Epidermal melanocyte (primary cell): ENCODE measurements around the gene DLG1.

Experiments used
- DNase-seq: peaks from one replicate; pipeline ENCODE4 v3.0.0; 2011; ENCODE audit warnings: low spot score; ENCODE audit not compliant: insufficient read length

The DLG1 gene

DNA sequence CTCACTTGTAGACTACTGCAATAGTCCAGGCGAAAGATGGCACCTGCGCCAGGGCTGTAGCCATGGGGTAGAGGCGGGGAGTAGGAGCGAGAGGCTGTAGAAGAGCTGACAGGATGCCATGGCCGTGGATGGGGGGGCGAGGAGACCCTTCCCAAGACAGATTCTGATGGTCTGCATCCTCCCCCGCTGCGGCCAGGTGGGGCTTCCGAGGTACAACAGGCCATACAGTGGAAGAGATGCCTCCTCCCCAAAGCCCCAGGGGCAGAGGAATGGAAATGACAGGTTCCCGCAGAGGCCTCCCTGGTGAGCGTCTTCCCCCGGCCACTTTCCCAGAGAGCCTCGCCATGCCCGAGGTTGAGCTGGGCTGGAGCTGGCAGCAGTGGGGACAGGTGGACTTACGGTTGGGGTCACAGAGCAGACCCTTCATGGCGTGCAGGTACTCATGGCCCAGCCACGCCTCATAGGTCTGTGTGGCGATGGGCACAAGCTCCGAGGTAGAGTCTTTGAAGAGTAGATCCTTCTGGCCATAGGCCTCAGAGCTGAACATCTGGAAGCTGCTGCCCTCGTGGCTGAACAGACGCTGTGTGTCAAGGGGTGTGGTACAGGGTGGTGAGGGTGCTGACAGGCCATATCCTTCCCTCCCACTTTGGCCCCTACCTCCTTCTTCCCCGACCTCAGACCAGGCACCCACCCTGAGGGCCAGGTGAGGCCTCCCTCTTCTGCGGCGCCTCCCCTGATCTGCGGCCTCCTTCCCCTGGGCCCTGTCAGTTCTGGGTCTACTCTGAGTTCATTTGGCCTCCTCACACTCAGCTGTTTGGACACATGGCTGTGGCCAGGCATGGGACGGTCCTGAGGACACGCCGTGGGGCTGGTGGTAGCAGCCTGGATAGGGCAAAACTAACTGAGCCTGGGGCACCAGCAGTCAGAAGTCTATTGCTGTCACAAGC lies 282.3 kb downstream of the DLG1 start:
- no peak for DNase-seq

DNA sequence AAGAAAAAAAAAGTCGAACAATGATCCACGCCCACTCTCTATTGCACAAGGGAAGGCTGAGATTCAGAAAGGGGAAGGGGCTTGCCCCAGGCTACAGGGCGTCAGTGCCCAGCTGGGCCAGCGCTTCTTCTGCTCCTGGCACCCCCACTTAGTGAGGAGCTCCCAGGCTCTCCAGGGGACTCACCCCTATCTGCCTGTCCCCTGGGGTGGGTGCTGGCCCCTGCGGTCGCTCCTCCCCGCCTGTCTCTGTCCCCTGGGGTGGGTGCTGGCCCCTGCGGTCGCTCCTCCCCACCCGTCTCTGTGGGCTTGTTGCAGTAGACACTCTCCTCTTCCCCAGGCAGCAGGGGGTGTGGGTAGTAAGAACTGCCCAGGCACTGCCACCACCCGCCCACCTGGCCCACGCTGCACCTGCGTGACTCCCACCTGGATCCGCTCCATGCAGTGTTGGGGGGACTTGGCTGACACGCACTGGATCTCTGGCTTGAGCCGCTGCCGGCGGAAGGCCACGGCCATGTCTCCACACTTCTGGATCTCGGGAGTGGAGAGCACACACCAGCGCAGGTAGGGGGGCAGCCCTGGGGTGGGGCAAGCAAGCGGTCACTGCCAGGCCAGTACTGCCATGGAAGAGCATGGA lies 283.4 kb downstream of the DLG1 start:
- DNase-seq, result no peak

DNA sequence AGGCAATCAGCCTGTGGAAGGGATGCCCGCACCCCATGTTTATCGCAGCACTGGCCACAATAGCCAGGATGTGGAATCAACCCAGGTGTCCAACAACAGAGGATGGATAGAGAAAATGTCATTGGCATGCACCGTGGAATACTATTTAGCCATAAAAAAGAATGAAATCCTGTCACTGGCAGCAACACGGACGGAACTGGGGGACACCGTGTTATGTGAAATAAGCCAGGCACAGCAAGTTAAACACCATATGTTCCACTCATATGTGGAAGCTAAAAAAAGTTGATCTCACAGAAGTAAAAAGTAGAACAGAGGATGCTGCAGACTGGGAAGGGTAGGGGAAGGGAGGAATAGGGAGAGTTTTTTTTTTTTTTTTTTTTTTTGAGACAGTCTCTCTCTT lies 284.4 kb downstream of the DLG1 start:
- DNase-seq, result no peak

DNA sequence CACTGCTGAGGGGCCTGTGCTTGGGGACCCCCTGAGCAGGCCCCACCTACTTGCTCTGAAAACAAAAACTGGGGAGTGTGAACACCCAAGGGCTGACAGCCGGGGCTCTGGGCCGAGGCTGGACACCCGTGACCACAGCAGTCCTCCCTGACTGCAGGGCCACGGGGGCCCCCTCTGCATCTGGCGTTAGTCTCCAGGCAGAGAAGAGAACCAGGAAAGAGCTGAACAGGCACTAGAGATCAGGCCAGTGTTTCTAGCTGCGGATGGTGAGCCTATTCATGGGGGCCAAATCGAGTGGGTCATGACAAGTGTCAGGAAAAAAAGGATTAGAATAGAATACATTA lies 285.9 kb downstream of the DLG1 start:
- DNase-seq, result no peak

DNA sequence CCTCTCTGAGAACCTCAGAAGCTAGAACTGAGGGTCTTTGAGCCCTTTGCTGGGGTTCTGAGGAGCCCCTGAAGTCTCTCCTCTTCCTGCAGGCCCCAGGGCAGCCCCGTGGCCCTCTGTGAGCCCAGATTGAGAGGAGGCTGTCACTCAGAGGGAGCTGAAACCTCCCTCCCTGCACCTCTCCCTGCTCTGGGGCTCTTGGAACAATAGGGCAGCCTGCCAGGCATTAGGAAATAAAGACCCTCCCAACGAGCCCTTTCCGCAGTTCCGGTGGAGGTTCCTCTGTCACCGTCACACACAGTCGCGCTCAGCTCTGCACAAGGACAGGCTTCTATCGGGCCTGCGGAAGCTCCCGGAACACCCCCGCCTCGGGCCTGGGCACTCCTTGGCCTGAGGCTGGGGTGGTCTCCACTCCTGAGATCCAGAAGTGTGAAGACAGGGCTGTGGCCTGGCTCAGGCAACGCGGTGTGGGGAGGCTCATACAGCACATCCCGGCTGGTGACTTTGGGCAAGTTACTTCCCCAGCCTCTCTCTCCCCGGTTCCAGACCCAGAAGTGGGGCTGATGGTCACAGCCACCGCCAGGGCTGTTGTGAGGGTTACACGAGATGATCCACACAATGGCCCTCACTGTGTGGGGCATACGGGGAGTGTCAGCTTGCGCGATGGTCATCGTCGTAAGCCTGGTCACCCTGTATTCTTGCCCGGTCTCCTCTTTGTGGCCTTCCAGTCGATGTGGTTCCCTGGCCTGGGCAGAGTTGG lies 286.5 kb downstream of the DLG1 start:
- DNase-seq, result no peak

DNA sequence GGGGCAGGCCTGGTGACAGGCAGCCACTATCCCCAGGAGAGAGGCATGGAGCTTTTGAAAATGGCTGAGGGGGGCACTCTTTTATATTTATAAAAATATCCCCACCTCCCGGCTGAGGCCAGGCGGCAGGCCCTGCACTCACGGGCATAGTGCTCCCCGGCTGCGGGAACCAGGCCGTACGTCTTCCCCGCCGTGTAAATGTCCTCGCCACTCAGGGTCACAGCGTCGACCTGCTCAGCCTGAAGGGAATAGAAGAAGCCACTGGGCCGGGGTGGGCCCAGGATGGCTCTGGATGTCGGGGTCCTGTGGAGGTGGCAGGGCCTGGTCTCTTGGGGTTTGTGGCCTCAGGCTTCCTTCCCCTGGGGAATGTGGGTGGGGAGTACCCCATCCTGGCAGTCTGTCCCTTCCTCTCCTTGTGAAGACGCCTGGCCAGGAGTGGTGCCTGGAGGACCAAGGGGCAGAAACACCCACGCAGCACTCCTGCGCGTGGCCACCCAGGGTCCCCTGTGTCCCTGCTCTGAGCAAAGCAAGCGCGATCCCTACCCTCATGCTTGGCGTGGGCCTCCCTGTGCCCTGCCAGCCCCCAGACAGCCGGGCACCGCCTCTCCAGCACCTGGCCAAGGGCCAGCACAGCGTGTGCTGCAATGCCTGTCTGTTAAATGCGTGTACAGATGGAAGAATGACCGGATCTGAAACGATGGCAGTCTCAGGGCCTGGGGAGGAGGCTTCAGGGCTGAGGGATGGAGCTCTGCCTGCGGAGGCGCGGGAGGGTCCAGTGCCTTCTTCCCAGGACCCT lies 287.7 kb downstream of the DLG1 start:
- no peak for DNase-seq

DNA sequence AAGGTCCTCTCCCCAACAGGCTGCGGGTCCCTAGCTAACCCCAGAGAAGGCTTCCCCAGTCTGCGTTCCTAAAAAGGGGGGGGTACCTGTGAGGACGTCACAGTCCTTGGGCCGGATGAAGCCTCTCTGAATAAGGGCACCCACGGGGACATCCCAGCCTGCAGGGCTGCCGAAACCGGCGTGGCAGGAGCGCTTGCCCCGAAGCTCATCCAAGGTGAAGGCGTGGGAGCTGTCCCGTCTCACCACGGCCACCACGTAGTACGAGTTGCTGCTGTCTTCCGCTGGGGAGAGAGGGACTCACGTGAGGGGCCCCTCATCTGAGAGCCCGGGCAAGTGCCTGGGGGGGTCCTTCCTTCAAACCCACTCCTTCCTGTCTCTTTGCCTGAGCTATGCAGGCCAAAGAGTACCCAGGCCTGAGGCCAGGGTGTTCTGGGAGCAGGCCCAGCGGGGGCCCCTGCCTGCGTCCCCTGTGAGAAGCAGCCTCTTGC lies 288.8 kb downstream of the DLG1 start:
- no peak for DNase-seq

DNA sequence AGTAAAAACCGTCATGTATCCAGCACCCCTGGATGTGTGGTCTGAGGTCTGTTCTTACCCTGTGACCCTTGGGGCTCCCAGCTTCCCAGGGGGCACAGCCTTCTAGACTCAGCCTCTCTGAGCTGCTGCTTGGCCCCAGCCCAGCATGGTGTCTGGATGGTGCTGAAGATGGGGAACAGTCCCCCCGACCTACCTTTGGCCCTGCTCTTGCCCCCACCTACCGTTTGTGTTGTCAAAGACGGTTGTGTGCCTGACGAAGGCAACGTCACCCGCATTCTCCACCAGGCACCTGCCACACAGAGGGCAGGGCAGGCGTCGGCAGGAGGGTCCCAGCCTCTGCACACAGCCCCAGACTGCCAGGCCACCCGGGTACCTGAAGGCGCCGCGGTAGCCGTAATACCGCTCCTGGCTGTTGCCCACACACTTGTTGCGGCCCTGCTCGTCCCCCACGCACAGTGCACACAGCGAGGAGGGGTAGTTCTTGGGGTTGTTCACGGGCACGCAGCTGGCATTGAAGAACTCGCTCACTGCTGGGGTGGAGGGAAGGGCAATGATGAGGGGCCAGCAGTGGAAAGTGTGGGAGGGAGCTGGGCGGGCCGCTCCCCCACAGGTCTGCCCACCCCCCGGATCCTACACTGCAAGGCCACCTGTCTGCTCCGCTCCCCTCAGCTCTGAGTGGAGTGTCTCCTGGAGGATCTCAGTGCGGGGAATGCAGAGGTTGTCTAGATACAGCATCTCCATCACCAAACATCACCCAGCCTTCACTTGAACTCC lies 289.8 kb downstream of the DLG1 start:
- no peak for DNase-seq

DNA sequence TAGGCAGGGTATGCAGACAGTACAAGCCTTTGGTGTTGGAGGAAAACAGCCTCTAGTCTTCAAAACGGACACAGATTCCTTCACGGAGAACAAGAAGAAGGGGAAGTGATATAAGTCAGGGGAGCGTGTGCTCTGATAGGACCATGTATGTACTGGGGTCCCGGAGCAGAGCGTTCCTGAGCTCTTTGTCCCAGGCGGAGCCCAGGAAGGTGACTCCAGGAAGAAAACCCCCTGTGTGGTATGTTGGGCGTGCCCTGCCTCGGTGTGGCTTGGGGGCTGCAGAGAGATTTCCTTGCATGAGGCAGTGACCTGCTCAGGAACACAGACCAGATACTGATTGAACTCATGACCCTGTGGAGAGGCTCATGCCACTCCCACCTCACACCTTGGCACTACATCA lies 290.5 kb downstream of the DLG1 start:
- DNase-seq, result no peak

DNA sequence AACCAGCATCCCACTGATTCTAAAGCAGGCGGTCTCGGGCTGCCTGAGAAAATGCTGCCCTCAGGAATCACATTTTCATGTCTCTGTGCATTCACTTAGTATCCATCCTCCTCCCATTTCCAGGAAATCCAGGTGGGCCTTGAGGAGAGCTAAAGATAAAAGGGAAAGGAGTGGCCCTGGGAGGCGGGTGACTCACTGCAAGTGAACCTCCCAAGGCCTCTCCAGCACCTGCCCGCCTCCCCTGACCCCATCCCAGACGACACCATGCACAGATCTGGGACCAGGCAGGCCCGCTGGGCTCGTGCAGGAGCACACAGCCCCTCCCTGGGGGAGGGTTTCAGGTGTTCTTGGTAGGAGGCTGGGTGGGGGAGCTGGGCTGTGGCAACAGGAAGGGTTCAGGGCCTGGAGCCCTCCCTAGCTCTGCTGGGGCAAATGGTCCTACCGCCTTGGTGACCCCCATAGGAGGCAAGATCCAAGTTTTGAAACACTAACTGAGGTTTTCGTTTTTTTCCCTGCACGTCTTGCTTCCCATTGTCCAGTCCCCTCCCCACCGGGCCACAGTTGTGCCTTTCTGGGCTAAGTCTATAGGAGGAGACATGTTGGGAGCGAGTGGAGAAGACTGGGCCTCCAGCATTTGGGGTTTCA lies 291.0 kb downstream of the DLG1 start:
- DNase-seq, result no peak

DNA sequence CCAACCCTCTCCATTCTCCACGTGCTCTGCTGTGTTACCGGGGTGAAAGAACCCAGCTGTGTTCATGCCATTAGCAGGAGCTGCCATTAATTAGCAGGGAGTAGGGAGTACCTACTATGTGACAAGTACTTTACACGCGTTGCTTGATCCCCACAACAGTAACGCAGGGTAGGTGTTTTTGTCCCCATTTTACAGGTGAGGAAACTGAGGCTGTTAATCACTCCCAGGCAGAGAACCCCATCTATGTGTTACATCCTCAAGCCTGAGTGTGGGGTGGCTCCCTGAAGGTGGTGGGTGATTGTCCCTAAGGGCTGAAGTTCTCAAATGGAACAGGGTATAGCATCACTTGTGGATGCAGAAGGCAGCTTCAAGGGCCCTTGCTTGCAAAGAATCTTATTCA lies 291.6 kb downstream of the DLG1 start:
- DNase-seq, result no peak

DNA sequence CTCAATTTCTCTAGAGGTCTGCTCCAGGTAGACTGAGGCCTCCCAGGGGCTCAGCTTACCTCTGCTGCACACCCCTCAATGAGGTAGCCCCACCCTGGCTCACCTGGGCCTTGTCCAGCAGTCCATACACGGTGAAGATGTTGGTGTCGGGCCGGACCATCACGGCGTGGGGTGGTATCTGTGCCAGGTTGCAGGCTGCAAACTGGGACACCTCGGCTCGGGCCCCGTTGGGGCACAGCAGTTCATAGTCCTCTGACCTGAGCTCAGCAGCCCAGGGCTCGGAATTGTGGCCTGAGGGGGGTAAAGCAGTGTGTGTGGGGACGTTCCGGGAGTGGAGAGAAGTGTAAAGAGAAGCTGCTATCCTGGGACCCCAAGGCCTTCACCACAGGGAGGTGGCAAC lies 292.0 kb downstream of the DLG1 start:
- DNase-seq, result no peak

DNA sequence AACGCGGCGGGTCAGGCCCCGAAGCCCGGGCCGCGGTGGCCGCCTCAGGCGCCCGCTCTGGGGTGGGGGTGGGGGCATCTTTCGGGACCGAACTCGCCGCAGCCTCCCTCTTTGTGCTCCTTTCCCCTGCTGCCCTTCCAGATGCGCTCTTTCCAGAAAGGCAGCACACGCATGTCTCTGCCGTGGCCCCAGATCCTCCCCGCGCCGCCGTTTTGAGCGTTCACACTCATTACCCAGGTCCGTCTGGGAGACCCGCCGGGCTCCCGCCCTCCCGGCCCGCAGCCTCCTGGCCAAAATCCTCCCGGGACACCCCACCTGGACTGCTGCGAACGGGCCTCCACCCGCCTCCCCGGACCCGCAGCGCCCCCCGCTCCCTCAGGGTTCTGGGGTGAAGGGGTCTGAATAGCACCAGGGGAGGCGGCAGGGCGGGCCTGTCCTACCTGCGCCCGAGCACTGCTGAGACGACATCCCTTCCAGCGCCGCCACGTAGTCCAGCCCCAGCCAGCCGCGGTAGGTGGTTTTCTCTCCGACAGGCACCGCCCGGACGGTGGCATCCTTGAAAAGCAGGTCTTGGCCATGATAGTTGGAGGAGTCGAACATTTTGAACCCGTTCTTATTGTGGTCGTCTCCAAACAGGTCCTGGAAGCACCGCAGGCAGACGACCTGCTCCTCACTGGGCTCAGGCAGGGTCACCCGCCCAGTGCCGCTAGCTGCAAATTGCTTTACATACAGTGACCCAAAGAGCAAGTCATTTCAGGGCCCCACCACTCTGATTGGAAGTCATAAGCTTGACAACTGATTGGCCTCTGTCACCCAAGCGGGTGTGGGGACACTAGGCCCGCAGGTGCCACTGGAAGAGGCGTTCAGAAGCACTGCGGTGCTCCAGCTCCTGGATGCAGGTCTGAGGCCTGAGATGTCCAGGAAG lies 294.7 kb downstream of the DLG1 start:
- no peak for DNase-seq

DNA sequence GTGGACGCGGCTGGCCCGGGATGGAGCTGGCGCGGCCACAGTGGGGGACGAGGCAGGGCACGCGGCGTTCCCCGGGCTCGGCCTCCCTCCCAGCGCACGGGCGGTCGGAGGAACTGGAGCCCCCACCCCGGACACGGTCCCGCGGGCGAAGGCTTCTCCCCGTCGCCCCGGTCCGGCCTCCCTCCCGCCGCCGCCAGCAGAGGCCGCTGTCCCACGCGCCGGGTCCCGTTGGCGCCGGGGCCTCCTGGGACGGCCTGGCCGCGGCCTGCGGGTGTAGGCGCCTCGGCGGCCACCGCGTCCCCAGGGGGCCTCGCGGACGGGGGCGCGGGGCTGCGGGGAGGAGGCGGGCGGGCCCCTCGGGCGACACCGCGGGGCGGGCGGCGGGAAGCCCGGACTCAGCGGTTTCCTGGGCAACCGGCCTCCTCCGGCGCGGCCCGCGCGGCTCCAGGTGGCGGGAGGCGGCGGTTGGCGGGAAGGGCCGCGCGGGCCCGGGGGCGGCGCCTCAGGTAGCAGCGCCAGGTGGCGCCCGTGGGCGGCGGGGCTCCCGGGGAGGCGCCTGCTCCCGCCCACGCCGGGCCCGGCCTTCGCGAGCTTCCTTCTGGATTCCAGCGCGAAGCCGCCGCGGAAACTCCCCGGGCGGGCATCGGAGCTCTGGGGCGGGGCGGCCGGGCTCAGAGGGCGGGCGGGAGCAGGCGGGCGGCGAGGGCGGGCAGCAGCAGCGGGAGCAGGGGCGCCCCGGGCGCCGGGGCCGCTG lies 295.5 kb downstream of the DLG1 start:
- peak; percentile 89 for DNase-seq

DNA sequence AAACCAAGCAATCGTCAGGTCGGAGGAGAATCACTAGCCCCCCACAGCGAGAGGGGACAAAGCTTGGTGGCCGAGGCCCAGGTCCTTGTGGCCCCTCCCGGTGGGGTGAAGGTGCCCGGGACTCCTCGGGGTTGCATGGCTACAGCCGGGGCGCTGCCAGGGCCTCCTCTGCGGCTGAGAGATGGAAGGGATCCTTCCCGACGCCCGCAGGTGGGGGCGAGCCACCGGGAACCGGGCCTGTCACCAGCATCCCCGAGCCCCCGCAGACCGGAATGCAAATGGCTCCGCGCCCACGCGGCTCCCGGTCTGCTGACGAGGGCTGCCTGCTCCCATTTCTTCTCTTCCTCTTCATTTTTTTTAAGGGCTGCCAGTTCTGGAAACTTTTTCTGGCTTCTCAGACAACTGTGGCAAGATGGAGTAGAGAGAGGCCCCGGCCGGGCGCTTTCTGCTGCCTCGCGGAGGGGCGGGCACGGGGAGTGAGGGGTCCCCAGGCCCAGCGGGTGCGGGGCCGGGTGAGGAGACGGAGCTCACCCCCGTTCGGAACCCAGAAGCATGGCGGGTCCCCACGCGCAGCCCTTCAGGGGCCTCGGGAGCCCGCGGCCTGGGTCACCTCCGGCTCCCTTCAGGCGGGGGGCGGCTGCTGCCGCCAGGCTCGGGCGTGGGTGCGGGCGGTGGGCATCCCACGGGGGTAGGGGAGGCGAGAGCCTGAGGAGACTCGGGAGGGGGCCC lies 296.3 kb downstream of the DLG1 start:
- no peak for DNase-seq

DNA sequence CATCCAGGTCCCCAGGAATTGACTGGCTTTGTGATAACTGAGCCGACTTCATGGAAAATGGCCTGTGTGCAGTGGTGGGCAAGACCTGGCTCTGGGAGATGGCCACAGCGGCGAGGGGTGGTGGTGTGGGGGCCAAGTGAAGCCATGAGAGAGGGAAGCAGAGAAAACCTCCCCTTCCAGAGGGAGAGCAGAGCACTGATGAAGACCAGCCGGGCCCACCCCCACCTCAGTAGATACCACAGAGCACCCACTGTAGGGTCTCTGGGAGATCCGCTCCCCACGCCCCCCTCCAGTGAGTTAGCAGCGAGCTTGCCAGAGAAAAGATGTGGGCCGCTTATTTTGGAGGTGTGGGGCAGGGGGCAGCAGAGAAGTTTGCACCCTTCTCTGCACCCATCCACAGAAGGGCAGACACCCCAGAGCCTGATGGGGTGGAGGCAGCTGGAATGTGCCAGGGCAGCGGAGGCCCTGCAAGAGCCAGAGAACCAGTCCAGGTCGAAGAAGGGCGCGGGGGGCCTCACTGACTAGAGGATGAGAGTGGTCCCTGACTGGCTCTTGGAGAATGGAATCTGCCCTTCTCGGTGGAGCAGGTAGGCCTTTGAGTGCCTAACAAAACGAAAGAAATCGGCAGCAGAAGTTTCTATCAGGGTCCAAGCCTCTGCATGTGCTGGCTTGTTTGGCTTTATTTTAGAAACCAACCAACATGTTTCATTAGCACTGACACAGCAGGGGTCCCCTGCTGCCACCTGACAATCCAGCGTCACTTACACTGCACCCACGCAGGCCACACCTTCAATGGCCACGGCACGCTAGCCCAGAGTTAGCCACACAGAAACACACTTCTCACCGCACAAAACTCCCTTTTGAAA lies 297.1 kb downstream of the DLG1 start:
- no peak for DNase-seq

DNA sequence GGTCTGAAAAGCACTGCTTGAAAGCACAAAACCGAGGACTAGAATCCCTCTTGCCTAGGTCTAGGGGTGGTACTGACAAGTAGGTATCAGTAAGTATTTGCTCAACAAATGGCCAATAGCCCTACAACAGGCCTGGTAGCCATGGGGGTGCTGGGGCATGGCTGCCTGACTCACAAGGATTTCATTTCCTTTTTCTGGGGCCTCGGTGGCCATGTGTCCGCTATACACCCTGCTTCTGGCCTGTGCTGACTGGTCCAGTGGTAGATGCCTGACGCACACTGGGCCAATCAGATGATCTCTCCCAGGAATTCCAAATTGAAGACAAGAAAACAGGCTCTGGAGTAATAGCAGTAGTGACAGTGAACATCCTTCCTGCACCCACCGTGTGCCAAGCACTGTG lies 298.2 kb downstream of the DLG1 start:
- no peak for DNase-seq
